GM18909 (cell line): ENCODE results near the gene SYNPO.

ENCODE experiments used
- ATAC-seq: cut with Tn5 transposase; IDR thresholded peaks from one replicate; pipeline ENCODE4 v1.9.1; 2021; ENCODE audit warnings: mild to moderate bottlenecking; ENCODE audit not compliant: unreplicated experiment, poor library complexity

Gene SYNPO

GRCh38 chr5:150639751-150640150 lies 709 bp upstream of the SYNPO start:
- no peak for ATAC-seq

DNA sequence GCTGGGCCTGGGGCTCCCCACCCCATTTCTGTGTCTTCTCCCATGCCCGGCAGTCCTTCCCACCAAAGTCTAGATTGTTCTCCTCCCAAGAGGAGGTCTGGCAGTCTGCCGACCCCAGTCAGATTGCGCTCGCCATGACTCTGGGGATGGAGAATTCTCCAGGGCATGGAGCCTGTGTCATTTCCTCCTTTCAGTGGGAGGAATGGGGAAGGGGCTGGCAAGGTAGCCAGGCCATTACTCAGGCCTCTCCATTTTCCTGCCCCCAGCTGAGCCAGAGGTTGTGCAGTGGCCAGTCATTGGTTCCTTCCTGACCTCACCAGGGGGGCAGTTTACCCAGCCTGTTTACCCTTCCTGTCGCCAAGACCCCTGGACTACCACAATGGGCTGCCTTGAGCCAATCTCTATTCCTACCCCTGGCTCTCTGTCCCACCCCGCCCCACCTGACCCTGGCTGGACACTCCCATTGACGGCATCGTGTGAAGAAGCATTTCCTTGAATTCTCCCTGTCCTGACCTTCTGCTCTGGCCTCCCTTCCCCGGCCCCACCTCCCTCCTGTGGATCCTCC lies 628 bp downstream of the SYNPO start:
- ATAC-seq: no peak

DNA sequence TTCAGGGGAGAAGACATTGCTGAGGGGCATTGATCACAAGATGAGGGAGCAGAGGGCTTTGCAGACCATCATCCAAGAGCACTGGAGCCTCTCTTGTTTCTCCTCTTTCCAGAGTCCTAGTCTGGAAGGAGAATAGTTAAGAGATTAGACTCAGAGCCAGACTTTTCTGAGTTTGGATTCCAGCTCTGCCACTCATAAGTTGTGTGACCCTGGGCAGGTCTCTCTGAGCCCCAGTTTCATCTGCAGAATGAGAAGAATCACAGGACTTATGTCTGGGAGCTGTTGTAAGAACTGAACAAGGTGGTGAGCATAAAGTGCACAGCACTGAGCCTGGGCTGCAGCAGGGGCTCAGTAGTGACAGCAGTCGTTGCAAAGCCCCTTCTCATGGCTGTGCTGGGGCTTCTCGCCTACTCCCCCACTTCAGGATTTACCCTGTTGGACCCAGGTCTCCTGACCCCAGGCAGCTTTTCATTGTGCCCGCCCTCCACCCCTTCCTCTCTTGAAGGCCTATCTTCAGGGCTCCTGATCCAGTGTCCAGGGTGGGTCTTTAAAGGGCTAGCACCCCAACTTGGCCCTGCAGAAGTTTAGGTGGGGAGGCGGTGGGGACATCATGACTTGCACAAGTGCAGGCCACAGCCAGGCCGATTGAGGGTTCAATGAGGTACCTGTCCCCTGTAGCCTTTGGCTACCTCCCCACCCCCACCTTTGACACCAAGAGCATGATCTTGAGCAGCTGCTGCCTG lies 1.5 kb downstream of the SYNPO start:
- ATAC-seq: no peak

DNA sequence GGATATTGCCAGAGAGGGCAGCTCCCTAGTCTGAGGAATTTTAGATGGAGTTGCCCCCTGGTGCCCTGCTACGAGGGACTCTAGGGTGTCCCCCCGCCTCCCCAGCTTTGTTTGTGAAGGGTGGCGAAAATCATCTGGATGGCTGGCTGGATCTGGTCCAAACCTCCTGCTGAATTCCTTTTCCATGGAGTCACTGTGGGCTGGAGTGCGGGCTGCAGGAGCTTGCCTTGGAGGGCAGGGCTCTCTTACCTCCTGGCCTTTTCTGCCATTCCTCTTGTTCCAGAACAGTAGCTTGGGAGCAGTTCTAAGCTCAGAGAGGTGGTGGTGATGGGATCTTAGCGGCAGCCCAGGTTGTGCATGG lies 2.1 kb downstream of the SYNPO start:
- no peak for ATAC-seq

- ATAC-seq: no peak
Observed at GRCh38 chr5:150642991-150643710, 2.7 kb downstream of the SYNPO start.

GRCh38 chr5:150644058-150644457 lies 3.6 kb downstream of the SYNPO start:
- ATAC-seq: no peak

- ATAC-seq: no peak
Observed at GRCh38 chr5:150644514-150644913, 4.1 kb downstream of the SYNPO start.

DNA sequence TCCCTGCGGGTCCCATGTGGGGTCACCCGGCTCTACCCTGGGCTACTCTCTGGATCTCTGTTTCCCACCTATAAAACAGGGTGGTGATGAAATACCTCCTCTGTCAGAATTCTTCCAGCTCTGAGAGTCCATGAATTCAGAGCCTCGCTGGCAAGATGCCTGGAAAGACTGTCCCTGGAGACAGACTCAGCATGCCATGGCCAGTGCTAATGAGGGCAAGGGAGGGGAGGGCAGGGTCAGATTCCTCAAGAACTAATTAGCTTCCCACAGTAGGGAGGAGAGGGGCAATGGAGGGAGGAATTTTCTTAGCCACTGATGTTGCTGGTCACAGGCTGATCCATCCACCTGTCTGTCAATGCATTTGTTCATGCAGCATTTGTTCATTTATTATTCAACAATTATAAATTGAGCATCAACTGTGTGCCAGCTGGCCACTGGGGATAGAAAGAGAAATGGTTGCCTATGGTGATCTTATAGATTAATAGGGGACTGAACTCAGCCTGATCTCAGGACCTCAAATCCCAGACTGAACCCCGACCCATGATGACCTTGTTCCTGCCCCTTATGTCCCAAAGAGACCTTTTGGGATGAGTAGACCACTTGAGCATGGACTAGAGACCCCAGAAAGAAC lies 4.7 kb downstream of the SYNPO start:
- ATAC-seq: no peak

DNA sequence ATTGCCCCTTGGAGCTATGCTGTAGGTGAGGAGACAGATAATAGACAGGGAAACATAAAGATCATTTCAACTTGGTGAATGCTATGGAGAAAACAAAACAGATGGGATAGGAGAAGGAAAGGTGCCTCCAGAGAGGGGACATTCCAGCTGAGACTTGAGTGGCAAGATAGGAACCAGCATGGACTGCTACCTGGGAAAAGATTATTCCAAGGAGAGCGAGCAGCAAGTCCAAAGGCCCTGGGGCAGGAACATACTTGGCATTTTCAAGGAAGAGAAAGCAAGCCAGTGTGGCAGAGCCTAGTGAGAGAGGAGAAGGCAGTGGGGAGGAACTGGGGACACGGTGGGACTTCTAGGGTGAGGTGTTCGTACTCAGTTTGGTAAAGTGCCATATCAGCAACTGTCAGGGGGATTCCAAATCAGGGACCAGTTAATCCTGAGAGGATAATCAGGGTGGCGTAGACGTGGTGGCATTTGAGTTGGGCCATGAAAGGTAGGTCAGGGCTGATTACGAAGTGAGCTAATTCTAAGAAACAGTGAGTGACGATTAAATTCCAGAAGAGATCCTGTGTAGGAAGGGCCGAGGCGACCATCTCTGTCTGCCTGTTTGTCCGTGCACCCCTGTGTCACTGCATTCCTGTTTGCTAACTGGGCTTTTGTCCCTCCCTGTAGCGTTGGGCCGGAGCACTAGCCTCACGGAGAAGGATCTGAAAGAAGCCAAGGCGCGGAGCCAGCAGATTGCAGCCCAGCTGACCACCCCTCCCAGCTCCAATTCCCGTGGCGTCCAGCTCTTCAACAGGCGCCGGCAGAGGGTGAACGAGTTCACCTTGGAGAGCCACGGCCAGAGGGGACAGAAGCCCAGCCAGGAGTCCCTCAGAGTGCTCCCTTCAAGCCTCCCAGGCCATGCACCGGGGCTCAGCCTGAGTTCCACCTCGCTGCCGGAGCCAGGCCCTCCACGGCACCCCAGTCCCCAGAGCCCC lies 7.1 kb downstream of the SYNPO start:
- ATAC-seq: no peak

DNA sequence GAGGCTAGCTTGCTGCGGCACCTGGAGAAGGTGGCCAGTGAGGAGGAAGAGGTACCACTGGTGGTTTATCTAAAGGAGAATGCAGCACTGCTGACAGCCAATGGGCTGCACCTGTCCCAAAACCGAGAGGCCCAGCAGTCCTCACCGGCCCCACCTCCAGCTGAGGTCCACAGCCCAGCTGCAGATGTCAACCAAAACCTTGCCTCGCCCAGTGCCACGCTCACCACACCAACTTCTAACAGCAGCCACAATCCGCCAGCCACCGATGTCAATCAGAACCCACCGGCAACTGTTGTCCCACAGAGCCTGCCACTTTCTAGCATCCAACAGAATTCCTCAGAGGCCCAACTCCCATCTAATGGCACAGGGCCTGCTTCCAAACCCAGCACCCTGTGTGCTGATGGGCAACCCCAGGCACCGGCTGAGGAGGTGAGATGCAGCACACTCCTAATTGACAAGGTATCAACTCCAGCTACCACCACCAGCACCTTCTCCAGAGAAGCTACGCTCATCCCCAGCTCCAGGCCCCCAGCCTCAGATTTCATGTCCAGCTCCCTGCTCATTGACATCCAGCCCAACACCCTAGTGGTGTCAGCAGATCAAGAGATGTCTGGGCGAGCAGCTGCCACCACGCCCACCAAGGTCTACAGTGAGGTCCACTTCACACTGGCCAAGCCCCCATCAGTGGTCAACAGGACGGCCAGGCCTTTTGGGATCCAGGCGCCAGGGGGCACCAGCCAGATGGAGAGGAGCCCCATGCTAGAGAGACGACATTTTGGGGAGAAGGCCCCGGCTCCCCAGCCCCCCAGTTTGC lies 8.0 kb downstream of the SYNPO start:
- ATAC-seq: no peak

DNA sequence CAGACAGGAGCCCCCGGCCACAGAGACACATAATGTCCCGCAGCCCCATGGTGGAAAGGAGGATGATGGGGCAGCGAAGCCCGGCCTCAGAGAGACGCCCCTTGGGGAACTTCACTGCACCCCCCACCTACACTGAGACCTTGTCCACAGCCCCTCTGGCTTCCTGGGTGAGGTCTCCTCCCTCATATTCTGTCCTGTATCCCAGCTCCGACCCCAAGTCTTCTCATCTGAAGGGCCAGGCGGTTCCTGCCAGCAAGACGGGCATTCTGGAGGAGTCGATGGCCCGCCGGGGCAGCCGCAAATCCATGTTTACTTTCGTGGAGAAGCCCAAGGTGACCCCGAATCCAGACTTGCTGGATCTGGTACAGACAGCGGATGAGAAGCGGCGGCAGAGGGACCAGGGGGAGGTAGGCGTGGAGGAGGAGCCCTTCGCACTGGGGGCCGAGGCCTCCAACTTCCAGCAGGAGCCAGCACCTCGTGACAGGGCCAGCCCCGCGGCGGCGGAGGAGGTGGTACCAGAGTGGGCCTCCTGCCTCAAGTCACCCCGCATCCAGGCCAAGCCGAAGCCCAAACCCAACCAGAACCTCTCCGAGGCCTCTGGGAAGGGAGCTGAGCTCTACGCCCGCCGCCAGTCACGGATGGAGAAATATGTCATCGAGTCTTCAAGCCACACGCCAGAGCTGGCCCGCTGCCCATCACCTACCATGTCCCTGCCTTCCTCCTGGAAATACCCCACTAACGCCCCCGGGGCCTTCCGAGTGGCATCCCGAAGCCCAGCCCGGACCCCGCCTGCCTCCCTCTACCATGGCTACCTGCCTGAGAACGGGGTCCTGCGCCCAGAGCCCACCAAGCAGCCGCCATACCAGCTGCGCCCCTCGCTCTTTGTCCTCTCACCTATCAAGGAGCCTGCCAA lies 8.9 kb downstream of the SYNPO start:
- ATAC-seq: no peak

DNA sequence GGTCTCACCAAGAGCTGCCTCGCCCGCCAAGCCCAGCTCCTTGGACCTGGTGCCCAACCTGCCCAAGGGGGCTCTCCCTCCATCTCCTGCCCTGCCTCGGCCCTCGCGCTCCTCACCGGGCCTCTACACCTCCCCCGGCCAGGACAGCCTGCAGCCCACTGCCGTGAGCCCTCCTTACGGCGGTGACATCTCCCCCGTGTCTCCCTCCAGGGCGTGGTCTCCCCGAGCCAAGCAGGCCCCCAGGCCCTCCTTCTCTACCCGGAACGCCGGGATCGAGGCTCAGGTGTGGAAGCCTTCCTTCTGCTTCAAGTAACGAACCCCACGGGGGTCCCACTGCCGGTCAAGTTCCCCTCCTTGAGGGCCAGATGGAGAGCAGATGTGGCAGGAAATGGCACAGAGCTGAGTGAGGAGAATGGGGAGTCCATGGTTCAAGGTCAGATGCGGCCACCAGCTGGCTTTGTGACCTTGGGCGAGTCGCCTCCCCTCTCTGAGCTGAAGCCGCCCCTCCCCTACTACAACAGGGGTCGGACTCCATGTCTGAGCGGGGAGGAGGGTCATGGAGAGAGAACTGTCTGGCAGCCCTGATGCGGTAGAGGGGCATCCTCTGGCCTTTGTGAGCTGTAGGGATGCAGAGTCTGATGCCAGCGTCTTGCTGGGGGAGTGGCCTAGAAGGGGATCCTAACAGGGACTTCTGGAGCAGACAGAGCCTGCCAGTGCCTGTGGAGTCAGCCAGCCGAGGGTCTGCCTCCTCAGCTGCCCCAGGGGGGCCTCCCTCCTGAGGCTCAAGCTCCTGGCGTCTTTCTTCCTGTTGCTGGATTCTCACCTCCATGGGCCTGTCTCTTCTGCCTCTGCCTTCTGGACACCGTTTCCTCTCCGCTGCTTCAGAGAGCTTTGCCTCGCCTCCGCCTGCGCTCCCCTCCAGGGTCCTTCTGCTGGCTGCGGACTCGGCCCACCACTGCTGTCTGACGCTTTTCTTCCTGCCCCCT lies 9.9 kb downstream of the SYNPO start:
- ATAC-seq: no peak

GRCh38 chr5:150651382-150651781 lies 10.9 kb downstream of the SYNPO start:
- no peak for ATAC-seq

DNA sequence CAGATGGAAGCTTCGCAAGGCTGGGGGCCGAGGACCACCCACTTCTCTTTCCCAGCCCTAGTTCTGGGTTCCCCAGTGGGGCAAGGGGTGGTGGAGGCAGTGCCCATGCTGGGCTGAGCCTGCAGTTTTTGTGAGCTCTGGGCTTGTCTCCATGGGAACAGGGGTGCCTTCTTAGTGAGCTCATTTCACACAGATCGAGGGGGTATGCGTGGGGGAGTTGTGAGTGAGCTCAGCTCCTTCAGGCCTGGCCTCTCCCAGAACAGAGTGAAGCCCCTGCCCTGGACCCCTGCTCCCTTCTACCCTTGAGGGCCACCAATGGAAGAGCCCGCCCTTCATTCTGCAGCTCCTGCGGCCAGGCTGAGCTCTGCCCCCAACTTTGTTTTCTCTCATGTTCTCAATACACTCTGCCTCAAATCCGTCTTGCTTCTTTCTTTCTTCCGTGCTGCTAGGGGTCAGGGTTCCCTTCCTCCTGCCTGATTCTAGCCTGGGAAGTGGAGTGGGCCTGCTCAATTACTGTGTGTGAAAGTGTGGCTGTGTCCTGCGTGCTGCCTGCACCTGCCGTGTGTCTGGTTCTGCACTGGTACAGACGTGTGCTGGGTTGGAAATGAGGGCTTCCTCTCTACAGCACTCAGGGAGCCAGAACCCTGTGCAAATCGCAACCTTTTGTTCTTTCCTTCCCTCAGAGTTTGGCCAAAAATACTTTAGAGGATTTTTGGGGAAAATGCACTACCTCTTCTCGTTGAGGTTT lies 11.6 kb downstream of the SYNPO start:
- ATAC-seq: no peak

- no peak for ATAC-seq
Observed at GRCh38 chr5:150653145-150653761, 12.8 kb downstream of the SYNPO start.
